Measurements from ENCODE around the gene GP1BB.

Gene GP1BB

DNA sequence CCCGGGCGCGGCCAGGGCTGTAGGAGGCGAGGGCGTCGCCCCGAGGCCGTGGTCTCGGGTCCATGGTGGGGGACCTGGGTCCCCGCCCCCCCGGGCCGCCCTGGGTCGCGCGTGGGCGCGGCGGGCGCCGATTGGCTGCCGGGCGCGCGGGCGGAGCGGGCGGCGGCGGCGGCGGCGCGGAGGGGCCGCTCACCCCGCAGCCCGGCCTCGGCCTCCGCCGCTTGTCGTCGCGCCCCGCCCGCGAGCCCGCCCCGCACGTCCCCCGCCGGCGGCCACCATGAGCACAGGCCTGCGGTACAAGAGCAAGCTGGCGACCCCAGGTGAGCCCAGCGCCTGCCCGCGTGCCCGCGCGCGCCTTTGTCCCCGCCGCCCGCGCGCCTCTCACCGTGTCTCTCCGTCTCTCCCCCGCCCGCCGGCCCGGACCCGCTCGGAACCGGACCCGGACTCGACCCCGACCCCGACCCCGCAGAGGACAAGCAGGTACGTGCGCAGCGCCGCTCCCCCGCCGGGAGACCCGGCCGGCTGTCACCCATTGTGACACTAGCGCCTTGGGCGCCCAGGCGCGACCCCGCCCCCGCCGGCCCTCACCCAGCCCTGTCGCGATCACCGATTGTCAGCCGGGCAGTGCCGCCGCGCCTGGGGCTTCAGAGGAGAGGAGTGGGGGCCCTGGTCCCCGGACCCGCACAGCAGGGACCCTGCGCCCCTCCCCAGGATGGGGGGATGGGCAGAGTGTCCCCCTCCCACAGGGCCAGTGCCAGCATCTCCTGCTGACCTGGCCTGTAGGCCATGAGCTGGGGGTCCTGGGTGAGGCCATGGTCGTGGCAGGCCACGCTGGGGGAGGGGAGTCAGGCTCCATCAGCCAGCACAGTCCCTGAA lies 8.8 kb upstream of the GP1BB start, which contains the start of gene SEPTIN5:
TSS of gene SEPTIN5 (plus strand) at position 192 of the 876 bp plus-strand sequence. CDS start at position 278, 86 bp downstream.
- FAIRE-seq (no peak), DNase-seq (ENCODE audit: low spot score) (no peak)

DNA sequence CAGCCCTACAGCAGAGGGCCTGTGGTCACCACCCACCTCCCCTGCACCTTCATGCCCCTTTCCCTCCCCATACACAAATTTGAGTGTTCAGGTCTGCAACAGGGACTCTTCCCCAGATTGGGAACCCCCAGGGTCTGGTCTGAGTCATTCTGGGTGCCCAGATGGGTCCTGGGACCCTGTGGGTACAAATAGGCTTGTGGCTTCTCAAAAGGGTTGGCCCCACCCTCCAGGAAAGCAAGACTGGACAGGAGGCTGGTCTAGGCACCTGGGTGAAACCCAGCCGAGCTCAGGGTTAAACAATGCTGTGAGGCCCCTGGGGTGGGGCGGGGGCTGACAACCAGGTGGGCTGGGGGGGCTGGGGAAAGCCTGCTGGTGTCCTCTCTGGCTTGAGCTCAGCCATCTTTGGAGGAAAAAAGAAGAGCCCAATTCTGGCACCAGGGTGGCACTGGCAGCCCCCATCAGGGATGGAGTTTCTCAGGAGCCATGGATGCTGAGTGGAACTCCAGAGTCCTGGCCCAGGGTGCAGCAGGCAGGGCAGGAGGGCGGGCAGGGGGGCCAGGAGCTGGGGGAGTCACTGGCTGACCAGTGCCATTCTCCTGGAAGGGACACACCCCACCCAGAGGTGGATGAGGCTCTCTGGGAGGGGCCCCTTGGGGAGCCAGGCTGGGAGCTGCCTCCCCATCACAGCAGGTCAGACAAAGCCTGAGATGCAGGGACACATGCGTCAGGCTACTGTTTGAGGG lies 8.0 kb upstream of the GP1BB start:
- DNase-seq (ENCODE audit: low spot score), result no peak

DNA sequence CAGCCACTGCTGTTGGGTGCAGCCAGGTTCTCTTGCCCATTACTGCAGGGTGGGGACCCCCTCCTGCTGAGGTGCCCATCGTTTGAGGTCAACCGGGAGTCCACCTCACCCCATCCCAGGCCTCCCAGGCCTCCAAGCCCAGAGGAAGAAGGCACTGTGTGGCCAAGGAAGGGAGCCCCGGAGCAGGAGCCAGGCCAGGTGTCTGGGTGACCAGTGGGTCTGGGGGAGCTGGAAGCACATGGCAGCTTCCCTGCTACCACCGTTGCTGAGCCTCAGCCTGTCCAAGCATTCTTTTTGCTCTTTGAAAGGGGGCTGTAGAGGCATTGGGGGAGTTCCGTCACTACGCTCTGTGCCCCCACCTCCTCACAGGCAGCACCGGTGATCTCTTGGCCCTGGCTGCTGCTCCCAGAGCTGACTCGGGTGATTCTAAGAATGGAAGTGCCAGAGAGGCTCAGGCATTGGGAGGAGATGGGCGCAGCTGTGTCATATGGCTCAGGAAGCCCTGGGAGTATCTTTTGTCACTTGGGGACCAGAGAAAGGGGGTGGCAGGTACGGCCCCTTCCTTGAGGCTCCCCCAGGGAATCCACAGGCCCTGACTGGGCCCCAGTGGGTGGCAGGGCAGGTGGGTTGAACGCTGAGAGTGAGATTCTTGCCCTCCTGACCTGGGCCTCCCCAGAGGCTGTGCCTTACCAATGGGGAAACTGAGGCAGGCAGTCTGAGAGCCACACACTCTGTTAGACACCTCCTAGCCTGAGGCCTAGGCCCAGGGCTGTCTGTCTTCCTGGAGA lies 7.1 kb upstream of the GP1BB start:
- DNase-seq (ENCODE audit: low spot score) (no peak), FAIRE-seq (no peak)

More for the DNA sequence above, 8.0 kb upstream of the GP1BB start:
- FAIRE-seq, result no peak

DNA sequence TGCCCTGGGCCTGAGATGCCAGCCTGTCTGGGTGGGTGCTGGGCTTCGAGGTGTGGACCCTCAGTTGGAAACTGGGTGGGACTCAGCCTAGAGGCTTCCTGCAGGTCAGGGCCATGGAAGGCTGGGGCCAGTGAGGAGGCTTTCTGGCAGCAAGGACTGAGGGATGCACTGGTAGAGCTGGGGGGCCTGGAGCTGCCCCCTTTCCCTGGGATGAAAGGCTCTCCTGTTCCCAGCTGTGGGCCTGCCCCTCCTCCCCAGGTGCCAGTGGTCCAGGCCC lies 6.6 kb upstream of the GP1BB start:
- FAIRE-seq (no peak), DNase-seq (ENCODE audit: low spot score) (no peak)

DNA sequence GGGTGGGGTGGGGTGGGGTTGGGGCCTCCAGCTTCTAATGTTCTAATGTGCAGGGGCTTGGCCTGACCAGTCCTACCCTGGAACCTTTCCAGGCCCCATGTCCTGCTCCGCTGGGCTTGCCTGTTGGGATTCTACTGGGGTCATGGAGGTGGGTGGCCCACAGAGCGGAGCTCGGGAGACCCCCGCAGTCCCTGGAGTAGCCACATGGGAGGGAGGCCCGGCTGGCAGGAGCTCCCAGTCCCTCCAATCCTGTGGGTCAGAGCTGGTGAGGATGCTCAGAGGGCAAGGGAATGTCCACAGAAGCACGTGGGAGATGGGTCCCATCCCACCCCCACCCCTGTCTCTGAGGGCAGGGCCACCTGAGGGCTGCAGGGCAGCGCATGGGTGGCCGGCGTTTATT lies 6.2 kb upstream of the GP1BB start:
- FAIRE-seq, result no peak
- no peak for DNase-seq (ENCODE audit: low spot score)

DNA sequence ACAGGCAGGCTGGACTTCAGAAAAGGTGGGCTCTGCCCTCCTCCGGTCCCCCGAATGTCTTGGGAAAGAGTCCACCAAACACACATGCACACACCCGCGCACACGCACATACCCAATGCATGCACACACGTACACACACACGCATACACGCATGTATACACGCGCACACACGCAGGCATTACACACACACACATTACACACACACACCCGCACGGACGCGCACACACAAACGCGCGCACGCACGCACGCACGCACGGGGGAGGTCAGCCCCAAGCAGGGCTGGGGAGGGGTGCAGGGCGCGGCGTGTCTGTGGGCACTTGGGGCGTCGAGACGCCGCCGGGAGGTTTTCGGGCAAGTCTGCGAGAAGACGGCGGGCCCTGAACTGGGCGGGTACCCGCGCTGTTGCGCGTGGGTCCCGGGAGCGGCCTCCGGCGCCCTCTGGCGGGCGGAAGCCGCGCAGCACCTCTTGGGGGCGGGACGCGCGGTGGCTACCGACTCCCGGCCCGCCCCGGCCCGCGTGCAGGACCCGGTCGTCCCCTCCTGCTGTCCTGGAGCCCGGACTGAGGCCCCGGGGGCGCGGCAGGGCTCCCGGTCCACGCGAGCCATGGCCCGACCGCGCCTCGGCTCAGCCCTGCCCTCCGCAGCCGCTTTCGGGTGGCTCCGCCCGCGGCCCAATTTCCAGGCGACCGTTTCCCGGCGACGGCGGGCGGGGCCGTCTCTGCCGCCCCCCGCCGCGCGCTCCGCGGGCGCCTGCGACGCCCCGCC lies 5.5 kb upstream of the GP1BB start:
- FAIRE-seq, result no peak
- DNase-seq (ENCODE audit: low spot score), result peak; percentile 33

DNA sequence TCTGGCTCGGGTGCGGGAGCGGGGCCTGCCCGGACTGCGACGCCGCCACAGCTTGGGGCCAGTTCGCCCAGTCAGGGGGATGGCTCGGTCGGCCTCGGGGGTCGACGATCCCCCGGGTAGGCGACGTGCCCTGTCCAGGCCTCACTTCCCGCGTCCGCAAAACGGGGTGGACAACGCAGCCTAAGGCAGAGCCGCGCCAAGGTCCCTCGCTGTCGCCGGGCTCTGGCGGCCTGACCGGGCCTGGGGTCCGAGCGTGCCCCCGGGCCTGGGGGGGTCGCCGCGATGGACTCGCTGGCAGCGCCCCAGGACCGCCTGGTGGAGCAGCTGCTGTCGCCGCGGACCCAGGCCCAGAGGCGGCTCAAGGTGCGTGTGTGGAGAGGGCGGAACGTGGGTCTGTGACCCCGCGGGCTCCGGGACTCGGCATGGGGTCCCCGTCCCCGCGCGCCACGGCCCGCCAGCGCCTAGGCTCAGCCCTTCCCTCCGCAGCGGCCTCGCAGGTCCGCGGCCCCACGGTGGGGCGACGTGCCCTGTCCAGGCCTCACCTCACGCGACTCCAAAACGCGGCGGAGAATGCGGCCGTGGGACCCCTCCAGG lies 4.8 kb upstream of the GP1BB start:
- DNase-seq (ENCODE audit: low spot score), result no peak
- FAIRE-seq, result no peak

DNA sequence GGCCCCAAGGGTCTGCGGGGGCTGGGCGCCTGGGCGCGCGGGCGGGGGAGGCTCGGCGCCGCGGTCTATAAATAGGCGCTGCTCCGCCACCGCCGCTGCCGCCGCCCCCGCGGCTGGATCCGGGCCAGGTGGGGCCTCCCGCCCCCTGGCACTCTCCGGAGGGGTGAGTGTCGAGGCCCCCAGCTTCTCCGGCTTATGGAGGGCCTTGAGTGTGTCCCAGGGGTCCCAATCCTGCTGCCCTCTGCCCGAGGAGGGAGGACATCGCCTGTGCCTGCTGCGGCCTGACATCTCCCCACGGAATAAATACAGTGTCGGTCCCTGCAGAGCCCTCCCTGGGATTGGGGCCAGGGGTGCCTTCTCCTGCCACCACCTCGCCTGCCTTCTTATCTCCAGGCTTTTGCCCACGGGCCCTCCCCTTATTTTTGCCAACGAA lies 4.3 kb upstream of the GP1BB start:
- no peak for FAIRE-seq
- DNase-seq (ENCODE audit: low spot score), result no peak

DNA sequence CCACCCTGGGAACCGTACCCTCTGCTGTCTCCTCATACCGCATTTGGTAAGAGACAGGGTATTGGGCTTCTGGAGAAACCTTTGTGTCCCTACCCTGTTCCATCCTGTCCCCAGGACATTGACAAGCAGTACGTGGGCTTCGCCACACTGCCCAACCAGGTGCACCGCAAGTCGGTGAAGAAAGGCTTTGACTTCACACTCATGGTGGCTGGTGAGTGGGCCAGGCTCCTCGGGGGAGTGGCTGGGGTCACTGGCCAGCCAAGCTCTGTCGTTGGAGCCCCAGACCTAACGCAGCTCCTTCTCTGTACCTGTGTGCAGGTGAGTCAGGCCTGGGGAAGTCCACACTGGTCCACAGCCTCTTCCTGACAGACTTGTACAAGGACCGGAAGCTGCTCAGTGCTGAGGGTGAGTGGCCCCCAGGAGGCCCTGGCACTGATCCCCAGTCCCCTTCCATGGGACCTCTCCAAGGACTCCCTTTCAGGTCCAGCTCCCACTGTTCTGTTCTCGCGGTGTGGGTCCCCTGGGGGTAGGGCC lies 3.8 kb upstream of the GP1BB start:
- DNase-seq (ENCODE audit: low spot score) (no peak), FAIRE-seq (no peak)

DNA sequence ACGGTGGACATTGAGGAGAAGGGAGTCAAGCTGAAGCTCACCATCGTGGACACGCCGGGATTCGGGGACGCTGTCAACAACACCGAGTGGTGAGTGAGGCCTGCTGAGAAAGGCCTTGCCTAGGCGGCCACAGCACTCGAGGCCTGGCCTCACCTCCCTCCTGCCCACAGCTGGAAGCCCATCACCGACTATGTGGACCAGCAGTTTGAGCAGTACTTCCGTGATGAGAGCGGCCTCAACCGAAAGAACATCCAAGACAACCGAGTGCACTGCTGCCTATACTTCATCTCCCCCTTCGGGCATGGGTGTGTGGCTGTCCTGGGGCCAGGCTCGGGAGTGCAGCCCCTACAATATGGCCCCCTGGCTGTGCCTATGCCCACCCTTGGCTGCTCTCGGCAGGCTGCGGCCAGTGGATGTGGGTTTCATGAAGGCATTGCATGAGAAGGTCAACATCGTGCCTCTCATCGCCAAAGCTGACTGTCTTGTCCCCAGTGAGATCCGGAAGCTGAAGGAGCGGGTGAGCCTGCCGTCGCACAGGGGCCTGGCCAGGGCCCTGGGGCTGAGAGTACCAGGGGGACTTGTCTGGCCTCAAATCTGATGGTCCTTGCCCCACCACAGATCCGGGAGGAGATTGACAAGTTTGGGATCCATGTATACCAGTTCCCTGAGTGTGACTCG lies 3.0 kb upstream of the GP1BB start:
- FAIRE-seq, result no peak
- no peak for DNase-seq (ENCODE audit: low spot score)

DNA sequence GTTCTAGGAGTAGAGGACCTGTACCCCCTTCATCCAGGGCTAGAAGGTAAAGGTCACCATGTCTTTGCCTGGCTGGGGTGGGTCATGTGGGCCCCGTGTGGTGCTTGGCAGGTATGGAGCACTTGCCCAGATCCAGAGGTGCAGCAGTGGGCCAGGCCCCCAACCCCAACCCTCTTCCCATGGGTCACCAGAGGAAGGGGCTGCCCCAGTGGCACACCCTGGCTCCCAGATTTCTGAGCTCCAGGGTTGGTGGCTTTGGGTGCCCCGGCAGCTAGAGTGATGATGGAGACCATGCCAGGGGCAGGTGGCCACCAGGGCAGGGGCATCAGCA lies 2.4 kb upstream of the GP1BB start:
- no peak for DNase-seq (ENCODE audit: low spot score)
- FAIRE-seq, result no peak

DNA sequence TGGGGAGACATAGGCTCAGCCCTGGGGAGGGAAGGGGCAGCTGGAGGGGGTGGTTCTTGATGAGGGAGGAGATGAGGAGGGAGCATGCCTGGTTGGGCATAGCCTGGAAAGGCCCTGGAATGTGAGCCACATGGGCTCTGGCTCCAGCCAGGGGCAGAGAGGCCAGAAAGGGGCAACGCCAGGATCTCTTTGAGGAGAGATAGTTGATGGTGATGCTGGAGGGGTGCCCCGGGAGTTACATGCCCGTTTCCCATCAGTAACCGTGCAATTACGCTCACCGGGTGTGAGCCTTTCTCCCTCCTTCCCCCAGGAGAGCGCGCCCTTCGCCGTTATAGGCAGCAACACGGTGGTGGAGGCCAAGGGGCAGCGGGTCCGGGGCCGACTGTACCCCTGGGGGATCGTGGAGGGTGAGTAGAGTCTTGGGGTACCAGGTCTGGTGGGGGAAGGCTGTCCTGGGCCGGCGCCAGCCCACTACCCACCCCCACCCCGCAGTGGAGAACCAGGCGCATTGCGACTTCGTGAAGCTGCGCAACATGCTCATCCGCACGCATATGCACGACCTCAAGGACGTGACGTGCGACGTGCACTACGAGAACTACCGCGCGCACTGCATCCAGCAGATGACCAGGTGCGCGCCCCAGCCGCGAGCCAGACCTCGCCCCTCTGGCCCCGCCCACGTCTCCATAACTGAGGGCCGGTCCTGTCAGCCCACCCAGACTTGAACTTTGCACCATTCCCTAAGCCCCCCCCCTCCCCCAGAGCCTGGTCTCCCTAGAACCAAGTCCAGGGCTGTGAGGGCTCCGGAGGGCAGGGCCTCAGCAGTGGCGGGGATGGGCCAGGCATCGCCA lies 1.8 kb upstream of the GP1BB start:
- DNase-seq (ENCODE audit: low spot score), result no peak
- no peak for FAIRE-seq

DNA sequence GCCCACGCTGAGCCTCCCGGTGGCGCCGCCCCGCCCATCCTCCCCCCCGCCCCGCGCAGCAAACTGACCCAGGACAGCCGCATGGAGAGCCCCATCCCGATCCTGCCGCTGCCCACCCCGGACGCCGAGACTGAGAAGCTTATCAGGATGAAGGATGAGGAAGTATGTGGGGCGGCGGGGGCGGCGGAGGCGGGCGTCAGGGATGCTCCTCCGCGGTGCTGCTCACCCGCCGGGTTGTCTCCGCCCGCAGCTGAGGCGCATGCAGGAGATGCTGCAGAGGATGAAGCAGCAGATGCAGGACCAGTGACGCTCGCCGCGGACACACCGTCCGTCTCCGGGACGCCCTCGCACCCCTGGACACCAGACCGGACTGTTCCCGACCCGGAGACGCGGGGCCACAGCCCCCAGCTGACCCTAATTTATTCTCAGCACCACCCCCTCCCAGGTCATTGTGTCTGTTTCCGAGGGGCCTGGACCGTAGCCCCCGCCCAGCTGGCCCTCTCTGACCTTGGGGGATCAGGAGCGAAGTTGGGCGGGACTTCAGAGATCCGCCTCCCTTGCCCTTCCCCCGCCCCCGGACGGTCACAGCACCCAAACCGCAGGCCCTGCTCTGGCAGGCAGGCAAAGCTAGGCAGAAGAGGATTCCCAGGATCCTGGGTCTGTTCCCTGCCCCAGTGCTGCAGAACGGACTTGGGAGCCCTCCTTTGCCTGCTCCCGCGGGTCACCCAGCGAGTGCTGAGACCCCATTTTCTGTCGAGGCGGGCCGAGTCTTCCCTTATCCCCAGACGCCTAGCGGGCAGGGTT lies 959 bp upstream of the GP1BB start:
- DNase-seq (ENCODE audit: low spot score) (no peak), FAIRE-seq (no peak)

DNA sequence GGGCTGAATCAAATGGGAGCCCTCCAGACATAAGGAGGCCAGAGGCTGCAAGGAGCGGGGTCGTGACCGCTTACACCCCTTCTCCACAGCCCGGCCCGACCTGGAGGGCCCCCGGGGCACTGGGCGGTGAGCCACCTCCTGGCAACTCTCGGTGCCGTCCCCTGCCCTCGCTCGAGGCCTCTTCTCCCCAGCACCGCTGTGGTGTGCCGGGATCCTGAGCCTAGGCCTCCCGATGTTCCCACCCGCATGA lies 432 bp upstream of the GP1BB start:
- no peak for FAIRE-seq
- DNase-seq (ENCODE audit: low spot score), result no peak

DNA sequence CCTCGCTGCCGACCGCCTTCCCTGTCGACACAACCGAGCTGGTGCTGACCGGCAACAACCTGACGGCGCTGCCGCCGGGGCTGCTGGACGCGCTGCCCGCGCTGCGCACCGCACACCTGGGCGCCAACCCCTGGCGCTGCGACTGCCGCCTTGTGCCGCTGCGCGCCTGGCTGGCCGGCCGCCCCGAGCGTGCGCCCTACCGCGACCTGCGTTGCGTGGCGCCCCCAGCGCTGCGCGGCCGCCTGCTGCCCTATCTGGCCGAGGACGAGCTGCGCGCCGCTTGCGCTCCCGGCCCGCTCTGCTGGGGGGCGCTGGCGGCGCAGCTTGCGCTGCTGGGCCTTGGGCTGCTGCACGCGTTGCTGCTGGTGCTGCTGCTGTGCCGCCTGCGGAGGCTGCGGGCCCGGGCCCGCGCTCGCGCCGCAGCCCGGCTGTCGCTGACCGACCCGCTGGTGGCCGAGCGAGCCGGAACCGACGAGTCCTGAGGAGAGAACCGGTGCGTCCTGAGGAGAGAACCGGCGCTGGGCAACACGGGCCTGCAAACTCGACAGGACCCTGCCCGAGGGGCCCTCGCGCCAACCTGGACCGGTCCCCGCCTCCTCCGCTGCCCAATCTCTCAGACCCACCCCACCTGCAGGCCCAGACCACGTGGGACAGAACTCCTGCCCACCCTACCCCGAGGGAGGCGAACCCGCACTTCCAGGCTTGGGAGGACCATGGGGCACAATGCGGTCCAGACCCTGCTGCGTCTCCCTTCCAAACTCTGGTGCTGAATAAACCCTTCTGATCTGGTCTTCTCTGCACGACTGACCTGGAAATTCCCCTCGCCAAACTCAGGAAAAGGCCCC lies 866 bp downstream of the GP1BB start:
- FAIRE-seq (no peak), DNase-seq (ENCODE audit: low spot score) (no peak)

DNA sequence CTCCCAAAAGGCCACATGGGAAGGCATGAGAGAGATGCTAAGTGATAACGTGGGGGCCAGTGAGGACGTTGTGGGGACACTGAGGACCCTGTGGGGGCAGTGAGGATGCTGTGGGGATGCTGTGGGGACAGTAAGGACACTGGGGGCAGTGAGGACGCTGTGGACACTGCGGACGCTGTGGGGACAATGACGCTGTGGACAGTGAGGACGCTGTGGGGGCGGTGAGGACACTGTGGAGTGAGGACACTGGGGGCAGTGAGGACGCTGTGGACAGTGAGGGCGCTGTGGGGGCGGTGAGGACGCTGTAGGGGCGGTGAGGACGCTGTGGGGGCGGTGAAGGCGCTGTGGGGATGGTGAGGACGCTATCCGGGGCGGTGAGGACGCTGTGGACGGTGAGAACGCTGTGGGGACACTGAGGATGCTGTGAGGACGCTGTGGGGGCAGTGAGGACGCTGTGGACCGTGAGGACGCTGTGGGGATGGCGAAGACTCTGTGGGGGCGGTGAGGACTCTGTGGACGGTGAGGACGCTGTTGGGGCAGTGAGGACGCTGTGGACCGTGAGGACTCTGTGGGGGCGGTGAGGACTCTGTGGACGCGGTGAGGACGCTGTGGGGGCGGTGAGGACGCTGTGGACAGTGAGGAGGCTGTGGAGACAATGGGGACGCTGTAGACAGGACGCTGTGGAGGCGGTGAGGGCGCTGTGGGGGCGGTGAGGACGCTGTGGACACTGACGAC lies 1.8 kb downstream of the GP1BB start:
- no peak for DNase-seq (ENCODE audit: low spot score)
- FAIRE-seq, result no peak
